Astrocyte of the cerebellum (primary cell): ENCODE results near the gene SORT1.

Experiments
- DNase-seq: peaks from one replicate; pipeline ENCODE4 v3.0.0-alpha.2; 2011; ENCODE audit warnings: low read depth
- H3K4me3 ChIP-seq: 2 replicates; pipeline ENCODE4 v1.5.1; 2011; ENCODE audit warnings: mild to moderate bottlenecking, low read depth, low read length, moderate library complexity
- in situ Hi-C: cut with HindIII; loops from 2 replicates; pipeline ENCODE4 v1.10.0; 2017; ENCODE audit warnings: low sequenced_read_pairs
- TF ChIP-seq, protein P1 (sequence below): IDR thresholded peaks from 2 replicates; pipeline ENCODE4 v1.5.1; 2012; ENCODE audit warnings: low read length, low read depth, moderate library complexity, mild to moderate bottlenecking; ENCODE audit errors: missing control alignments

The SORT1 gene

DNA sequence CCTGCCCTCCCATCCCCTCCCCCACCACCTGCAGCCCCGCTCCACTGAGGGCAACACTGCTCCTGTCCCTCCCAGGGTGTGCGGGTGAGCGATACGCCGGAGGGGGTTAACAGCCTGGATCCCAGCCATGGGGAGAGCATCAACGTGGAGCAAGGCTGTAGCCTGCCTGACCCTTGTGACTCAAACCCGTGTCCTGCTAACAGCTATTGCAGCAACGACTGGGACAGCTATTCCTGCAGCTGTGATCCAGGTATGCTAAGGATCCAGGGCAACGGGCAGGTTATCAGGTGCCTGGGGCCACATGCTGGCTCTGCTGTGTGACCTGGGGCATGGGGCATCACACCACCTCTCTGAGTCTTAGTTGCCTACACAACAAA is 133.4 kb downstream of the SORT1 start:
- TF ChIP-seq, protein P1, sequence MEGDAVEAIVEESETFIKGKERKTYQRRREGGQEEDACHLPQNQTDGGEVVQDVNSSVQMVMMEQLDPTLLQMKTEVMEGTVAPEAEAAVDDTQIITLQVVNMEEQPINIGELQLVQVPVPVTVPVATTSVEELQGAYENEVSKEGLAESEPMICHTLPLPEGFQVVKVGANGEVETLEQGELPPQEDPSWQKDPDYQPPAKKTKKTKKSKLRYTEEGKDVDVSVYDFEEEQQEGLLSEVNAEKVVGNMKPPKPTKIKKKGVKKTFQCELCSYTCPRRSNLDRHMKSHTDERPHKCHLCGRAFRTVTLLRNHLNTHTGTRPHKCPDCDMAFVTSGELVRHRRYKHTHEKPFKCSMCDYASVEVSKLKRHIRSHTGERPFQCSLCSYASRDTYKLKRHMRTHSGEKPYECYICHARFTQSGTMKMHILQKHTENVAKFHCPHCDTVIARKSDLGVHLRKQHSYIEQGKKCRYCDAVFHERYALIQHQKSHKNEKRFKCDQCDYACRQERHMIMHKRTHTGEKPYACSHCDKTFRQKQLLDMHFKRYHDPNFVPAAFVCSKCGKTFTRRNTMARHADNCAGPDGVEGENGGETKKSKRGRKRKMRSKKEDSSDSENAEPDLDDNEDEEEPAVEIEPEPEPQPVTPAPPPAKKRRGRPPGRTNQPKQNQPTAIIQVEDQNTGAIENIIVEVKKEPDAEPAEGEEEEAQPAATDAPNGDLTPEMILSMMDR = no peak
- no peak for DNase-seq
- H3K4me3 ChIP-seq = no peak overlapping the region
- in situ Hi-C loops = no loop called here

DNA sequence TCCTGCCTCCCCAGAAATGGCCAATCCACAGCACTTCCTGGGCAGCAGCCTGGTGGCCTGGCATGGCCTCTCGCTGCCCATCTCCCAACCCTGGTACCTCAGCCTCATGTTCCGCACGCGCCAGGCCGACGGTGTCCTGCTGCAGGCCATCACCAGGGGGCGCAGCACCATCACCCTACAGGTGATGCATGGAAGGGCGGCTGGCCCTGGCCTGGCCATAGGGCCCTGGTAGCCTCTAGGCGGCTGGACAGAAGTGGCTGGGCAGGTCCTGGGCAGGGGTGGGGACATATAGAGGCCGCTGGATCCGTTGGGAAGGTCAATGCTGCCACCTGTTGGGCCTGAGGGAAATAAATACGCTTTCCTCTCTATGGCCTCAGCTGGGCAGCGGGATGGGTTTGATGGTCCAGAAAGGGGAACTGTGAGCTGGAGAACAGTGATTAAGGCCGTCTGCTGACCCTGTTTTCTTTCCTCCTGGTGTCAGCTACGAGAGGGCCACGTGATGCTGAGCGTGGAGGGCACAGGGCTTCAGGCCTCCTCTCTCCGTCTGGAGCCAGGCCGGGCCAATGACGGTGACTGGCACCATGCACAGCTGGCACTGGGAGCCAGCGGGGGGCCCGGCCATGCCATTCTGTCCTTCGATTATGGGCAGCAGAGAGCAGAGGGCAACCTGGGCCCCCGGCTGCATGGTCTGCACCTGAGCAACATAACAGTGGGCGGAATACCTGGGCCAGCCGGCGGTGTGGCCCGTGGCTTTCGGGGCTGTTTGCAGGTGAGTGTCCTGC is 133.9 kb downstream of the SORT1 start:
- DNase-seq = peak; percentile 42
- TF ChIP-seq, protein P1 = peak; percentile 96
- H3K4me3 ChIP-seq = no peak overlapping the region
- in situ Hi-C loops = no loop called here

DNA sequence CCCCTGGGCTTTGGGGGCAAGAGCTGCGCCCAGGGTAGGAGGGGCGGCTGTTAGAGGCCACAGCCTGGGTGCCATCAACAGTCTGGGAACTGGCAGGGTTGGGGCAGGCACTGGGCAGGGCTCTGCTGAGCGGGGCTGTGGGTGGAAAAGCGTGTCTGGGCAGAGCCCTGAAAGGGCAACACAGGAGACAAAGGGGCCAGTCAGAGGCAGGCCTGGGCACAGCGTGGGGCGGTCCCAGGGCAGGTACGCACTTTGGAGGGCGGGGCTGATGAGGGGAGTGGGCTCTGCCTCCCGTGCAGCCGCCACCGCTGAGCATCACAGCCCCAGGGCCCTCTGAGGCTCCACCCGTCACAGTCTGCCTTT is 134.5 kb downstream of the SORT1 start:
- in situ Hi-C loops = no loop called here
- H3K4me3 ChIP-seq = no peak overlapping the region
- TF ChIP-seq, protein P1 = no peak
- DNase-seq = no peak

DNA sequence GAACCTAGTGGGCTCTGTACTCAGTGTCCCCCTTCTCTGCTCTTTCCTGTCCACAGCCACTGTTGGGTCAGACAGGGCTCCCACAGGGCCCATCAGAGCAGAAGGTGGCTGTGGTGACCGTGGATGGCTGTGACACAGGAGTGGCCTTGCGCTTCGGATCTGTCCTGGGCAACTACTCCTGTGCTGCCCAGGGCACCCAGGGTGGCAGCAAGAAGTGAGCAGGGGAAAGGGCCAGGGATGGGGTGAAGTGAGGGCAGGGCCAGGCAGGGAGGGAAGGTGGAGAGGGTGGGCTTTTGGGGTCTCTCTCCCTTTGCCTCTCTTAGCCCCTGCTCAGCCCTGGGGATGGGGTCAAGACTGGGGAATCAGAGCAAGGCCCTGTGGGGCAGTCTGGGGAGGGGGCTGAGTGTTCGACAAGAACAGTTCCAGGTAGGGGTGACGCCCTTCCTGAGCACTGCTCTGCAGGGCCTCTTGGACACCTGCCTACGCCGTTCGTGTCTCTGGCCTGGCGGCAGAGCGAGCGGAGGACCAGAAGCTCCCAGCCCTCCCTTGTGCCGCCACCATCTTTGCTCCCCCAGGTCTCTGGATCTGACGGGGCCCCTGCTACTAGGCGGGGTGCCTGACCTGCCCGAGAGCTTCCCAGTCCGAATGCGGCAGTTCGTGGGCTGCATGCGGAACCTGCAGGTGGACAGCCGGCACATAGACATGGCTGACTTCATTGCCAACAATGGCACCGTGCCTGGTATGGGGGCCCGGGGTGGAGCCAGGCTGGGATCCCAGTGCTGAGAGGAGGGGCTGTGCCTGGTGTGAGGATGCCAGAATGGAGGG is 135.3 kb downstream of the SORT1 start:
- TF ChIP-seq, protein P1 = no peak
- DNase-seq = no peak
- in situ Hi-C loops = no loop called here
- H3K4me3 ChIP-seq = no peak overlapping the region

DNA sequence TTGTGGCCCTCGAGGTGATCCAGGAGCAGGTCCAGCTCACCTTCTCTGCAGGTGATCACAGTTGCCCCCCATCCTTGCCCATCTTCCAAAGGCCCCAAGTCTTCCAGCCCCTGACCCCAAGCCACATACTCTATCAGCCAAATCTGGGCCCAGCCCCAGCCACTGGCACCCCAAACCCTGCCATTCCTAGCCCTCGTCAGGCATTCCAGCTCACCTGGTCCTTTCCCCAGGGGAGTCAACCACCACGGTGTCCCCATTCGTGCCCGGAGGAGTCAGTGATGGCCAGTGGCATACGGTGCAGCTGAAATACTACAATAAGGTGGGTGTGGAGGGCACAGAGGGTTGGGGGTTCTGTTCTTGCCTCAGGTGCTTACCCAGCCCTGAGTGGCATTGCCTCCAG is 136.1 kb downstream of the SORT1 start:
- H3K4me3 ChIP-seq = no peak overlapping the region
- no peak for DNase-seq
- TF ChIP-seq, protein P1 = no peak
- in situ Hi-C loops = no loop called here

DNA sequence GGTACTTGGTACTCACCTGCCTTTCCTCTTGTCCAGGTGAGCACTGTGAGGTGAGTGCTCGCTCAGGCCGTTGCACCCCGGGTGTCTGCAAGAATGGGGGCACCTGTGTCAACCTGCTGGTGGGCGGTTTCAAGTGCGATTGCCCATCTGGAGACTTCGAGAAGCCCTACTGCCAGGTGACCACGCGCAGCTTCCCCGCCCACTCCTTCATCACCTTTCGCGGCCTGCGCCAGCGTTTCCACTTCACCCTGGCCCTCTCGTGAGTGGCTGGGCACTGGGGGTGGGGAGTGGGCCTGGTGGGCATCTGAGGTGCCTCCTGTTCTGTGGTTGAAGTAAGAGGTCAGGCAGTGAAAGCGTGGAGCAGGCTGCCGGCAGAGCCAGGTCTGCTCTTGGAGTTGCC is 136.7 kb downstream of the SORT1 start:
- TF ChIP-seq, protein P1 = no peak
- no peak overlapping the region for H3K4me3 ChIP-seq
- no peak for DNase-seq
- in situ Hi-C loops = no loop called here
